Erythroblast (primary cell): Measurements from ENCODE around the gene GPSM1.
"Not testable (repeated sequence)": the region's sequence is repeated elsewhere in the genome, so short reads cannot be mapped to it uniquely, and the experiment has no call there.

Experiments
- DNase-seq, 2 experiments: peaks; one replicate each; lab custom pipeline; 2025; lab: John Stamatoyannopoulos, UW
- GATA1 ChIP-seq: IDR thresholded peaks from 2 replicates; pipeline ENCODE4 v1.6.1; 2011; ENCODE audit warnings: low read depth, mild to moderate bottlenecking, control low read depth, low read length, moderate library complexity
- POLR2A ChIP-seq: IDR thresholded peaks from 2 replicates; pipeline ENCODE4 v1.6.1; 2011; ENCODE audit warnings: mild to moderate bottlenecking, low read length

Gene GPSM1

GRCh38 chr9:136405481-136405880, 78.1 kb downstream of the GPSM1 start:
- TF ChIP-seq GATA1 = no peak
- TF ChIP-seq POLR2A = no peak
- DNase-seq = no peak

- not testable (repeated sequence) for DNase-seq
These were observed 78.6 kb downstream of the GPSM1 start for GRCh38 chr9:136405904-136406303.

DNA sequence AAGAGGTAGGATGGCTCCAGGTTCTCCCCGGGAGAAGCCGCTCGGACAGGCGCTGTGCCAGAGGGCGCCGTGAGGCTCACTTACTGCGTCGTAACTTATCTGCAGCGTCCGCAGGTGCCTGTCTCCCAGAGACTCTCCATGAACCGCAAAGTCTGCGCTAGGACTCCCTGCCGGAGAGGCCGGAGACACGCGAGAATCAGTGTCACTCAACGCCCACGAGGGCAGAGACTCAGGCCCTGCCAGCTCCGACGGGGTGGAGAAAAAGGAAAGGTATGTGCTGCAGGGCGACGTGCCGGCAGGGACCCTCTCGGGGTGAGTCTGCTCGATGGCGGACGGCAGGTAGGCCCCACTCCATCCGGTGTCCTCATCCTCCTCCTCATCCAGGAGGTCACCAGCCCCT, 79.7 kb downstream of the GPSM1 start:
- DNase-seq = not testable (repeated sequence)

DNA sequence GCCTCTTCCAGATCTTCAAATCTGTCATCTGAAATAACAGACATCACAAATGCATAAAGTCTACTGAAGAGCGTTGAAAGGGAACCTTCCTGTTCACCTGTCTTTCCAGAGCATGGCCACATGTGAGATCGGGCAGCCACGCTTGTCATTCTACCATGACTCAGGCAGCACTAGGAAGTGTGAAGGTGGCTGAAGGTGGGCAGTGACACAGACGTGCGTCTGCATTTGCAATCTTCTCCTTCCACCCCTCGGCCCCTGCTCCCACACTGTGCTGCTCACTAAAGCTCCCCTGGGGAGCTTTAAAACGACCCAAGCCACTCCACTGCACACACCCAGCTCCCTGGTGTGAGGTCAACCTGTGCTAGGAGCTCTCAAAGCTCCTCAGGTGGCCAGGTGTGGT, 80.6 kb downstream of the GPSM1 start:
- no peak for TF ChIP-seq GATA1
- TF ChIP-seq POLR2A = no peak
- DNase-seq = no peak
